ENCODE measurements around the gene SHCBP1L.

The SHCBP1L gene

GRCh38 chr1:182962554-182963115 is 9.7 kb upstream of the SHCBP1L start:
- Histone ChIP-seq H3K9me3 (replicated peaks; ENCODE audit: insufficient read depth, low read length) (no peaks in the 10 kb centered on the region), H3K9ac (ENCODE audit: low read length) (peak overlapping the region; percentile 33; the same call in 1 of the 2 replicates), H3K79me2 (ENCODE audit: low read length) (no peaks in the 10 kb centered on the region), H3K27me3 (replicated peaks; ENCODE audit: insufficient read depth, low read length) (no peaks in the 10 kb centered on the region), H4K20me1 (ENCODE audit: insufficient read depth, low read length) (no peaks in the 10 kb centered on the region), H3K4me3 (ENCODE audit: low read length) (peak overlapping the region; percentile 60), H3K27ac (ENCODE audit: low read length) (peak overlapping the region; percentile 19; the same call in 1 of the 2 replicates), H3K4me2 (ENCODE audit: low read depth, low read length) (peak overlapping the region; percentile 87), H3K4me1 (ENCODE audit: low read length) (peaks cover 5% of the 10 kb centered on the region), H2AFZ (ENCODE audit: low read length) (peak overlapping the region; percentile 92), H3F3A (ENCODE audit: insufficient read depth, low read length) (0 out of 2 replicates have a peak, but pooled peaks cover 3% of the 10 kb centered on the region), H3K9me2 (replicated peaks; ENCODE audit: insufficient read depth, low read length) (no peaks in the 10 kb centered on the region), H3K36me3 (replicated peaks; ENCODE audit: insufficient read depth, low read length) (no peaks in the 10 kb centered on the region)
- DNase-seq, result peak; percentile 95
- peak; percentile 99 for TF ChIP-seq CTCF (IDR thresholded peaks at IDR 0.05; ENCODE audit: low read length)
- TF ChIP-seq EZH2phosphoT487 (IDR thresholded peaks at IDR 0.05; ENCODE audit: low read length), result no peak

- H3K4me1 ChIP-seq (ENCODE audit: low read length), result peaks cover 5% of the 10 kb centered on the region
- no peak overlapping the region for H3K27ac ChIP-seq (ENCODE audit: low read length)
- no peak overlapping the region for H3K9ac ChIP-seq (ENCODE audit: low read length)
- H2AFZ ChIP-seq (ENCODE audit: low read length), result no peak overlapping the region
- 0 out of 2 replicates have a peak, but pooled peaks cover 3% of the 10 kb centered on the region for H3F3A ChIP-seq (ENCODE audit: insufficient read depth, low read length)
- no peaks in the 10 kb centered on the region for H3K27me3 ChIP-seq (replicated peaks; ENCODE audit: insufficient read depth, low read length)
- no peaks in the 10 kb centered on the region for H3K9me2 ChIP-seq (replicated peaks; ENCODE audit: insufficient read depth, low read length)
- H3K4me2 ChIP-seq (ENCODE audit: low read depth, low read length), result no peak overlapping the region
- no peaks in the 10 kb centered on the region for H3K79me2 ChIP-seq (ENCODE audit: low read length)
- no peaks in the 10 kb centered on the region for H4K20me1 ChIP-seq (ENCODE audit: insufficient read depth, low read length)
- no peak for DNase-seq
- H3K4me3 ChIP-seq (ENCODE audit: low read length), result no peak overlapping the region
- no peaks in the 10 kb centered on the region for H3K9me3 ChIP-seq (replicated peaks; ENCODE audit: insufficient read depth, low read length)
- TF ChIP-seq EZH2 (optimal IDR thresholded peaks at IDR 0.05; ENCODE audit: low read depth, low read length) (no peak), CTCF (IDR thresholded peaks at IDR 0.05; ENCODE audit: low read length) (no peak), EZH2phosphoT487 (IDR thresholded peaks at IDR 0.05; ENCODE audit: low read length) (no peak)
- H3K36me3 ChIP-seq (replicated peaks; ENCODE audit: insufficient read depth, low read length), result no peaks in the 10 kb centered on the region
Measured at GRCh38 chr1:182960046-182960445, 7.1 kb upstream of the SHCBP1L start.

- Histone ChIP-seq H3K4me3 (ENCODE audit: low read length) (no peak overlapping the region), H3K27me3 (replicated peaks; ENCODE audit: insufficient read depth, low read length) (no peaks in the 10 kb centered on the region), H3K4me1 (ENCODE audit: low read length) (peaks cover 3% of the 10 kb centered on the region), H3K36me3 (replicated peaks; ENCODE audit: insufficient read depth, low read length) (no peaks in the 10 kb centered on the region), H3K9me3 (replicated peaks; ENCODE audit: insufficient read depth, low read length) (no peaks in the 10 kb centered on the region), H3K9ac (ENCODE audit: low read length) (no peak overlapping the region), H4K20me1 (ENCODE audit: insufficient read depth, low read length) (no peaks in the 10 kb centered on the region), H3F3A (ENCODE audit: insufficient read depth, low read length) (0 out of 2 replicates have a peak, but pooled peaks cover 3% of the 10 kb centered on the region), H3K9me2 (replicated peaks; ENCODE audit: insufficient read depth, low read length) (no peaks in the 10 kb centered on the region), H3K4me2 (ENCODE audit: low read depth, low read length) (no peak overlapping the region), H3K27ac (ENCODE audit: low read length) (no peak overlapping the region), H2AFZ (ENCODE audit: low read length) (no peak overlapping the region), H3K79me2 (ENCODE audit: low read length) (no peaks in the 10 kb centered on the region)
- no peak for TF ChIP-seq EZH2phosphoT487 (IDR thresholded peaks at IDR 0.05; ENCODE audit: low read length)
- TF ChIP-seq EZH2 (optimal IDR thresholded peaks at IDR 0.05; ENCODE audit: low read depth, low read length), result no peak
- TF ChIP-seq CTCF (IDR thresholded peaks at IDR 0.05; ENCODE audit: low read length), result no peak
- no peak for DNase-seq
Measured at GRCh38 chr1:182957902-182958395, 5.0 kb upstream of the SHCBP1L start.

All from MM.1S (cell line).